ENCODE measurements around the gene TPRG1.

The TPRG1 gene

GRCh38 chr3:189269365-189269764 lies 97.6 kb downstream of the TPRG1 start:
- TF ChIP-seq POLR2A (IDR thresholded peaks at IDR 0.05; ENCODE audit: low read length) (no peak), GATA1 (IDR thresholded peaks at IDR 0.05; ENCODE audit: low read depth, low read length) (no peak)
- no peak for DNase-seq

GRCh38 chr3:189270248-189270832 lies 98.6 kb downstream of the TPRG1 start:
- no peak for DNase-seq
- TF ChIP-seq GATA1 (IDR thresholded peaks at IDR 0.05; ENCODE audit: low read depth, low read length) (no peak), POLR2A (IDR thresholded peaks at IDR 0.05; ENCODE audit: low read length) (no peak)

- TF ChIP-seq GATA1 (IDR thresholded peaks at IDR 0.05; ENCODE audit: low read depth, low read length) (no peak), POLR2A (IDR thresholded peaks at IDR 0.05; ENCODE audit: low read length) (no peak)
- no peak for DNase-seq
These were observed 100.8 kb downstream of the TPRG1 start for GRCh38 chr3:189272500-189273119.

GRCh38 chr3:189273736-189274135 lies 102.0 kb downstream of the TPRG1 start:
- no peak for DNase-seq
- TF ChIP-seq GATA1 (IDR thresholded peaks at IDR 0.05; ENCODE audit: low read depth, low read length) (no peak), POLR2A (IDR thresholded peaks at IDR 0.05; ENCODE audit: low read length) (no peak)

GRCh38 chr3:189275182-189275581 lies 103.4 kb downstream of the TPRG1 start:
- TF ChIP-seq GATA1 (IDR thresholded peaks at IDR 0.05; ENCODE audit: low read depth, low read length) (no peak), POLR2A (IDR thresholded peaks at IDR 0.05; ENCODE audit: low read length) (no peak)
- no peak for DNase-seq

- no peak for DNase-seq
- TF ChIP-seq GATA1 (IDR thresholded peaks at IDR 0.05; ENCODE audit: low read depth, low read length), result no peak
- TF ChIP-seq POLR2A (IDR thresholded peaks at IDR 0.05; ENCODE audit: low read length), result no peak
These were observed 104.1 kb downstream of the TPRG1 start for GRCh38 chr3:189275852-189276251.

- TF ChIP-seq POLR2A (IDR thresholded peaks at IDR 0.05; ENCODE audit: low read length) (no peak), GATA1 (IDR thresholded peaks at IDR 0.05; ENCODE audit: low read depth, low read length) (no peak)
- DNase-seq, result no peak
These were observed 104.9 kb downstream of the TPRG1 start for GRCh38 chr3:189276444-189277219.

GRCh38 chr3:189277711-189278110 lies 105.9 kb downstream of the TPRG1 start:
- TF ChIP-seq POLR2A (IDR thresholded peaks at IDR 0.05; ENCODE audit: low read length) (no peak), GATA1 (IDR thresholded peaks at IDR 0.05; ENCODE audit: low read depth, low read length) (no peak)
- no peak for DNase-seq

GRCh38 chr3:189278221-189278620 lies 106.5 kb downstream of the TPRG1 start:
- TF ChIP-seq GATA1 (IDR thresholded peaks at IDR 0.05; ENCODE audit: low read depth, low read length) (no peak), POLR2A (IDR thresholded peaks at IDR 0.05; ENCODE audit: low read length) (no peak)
- DNase-seq, result no peak

- no peak for TF ChIP-seq POLR2A (IDR thresholded peaks at IDR 0.05; ENCODE audit: low read length)
- no peak for TF ChIP-seq GATA1 (IDR thresholded peaks at IDR 0.05; ENCODE audit: low read depth, low read length)
- DNase-seq, result no peak
These were observed 110.4 kb downstream of the TPRG1 start for GRCh38 chr3:189282189-189282588.

- no peak for DNase-seq
- TF ChIP-seq GATA1 (IDR thresholded peaks at IDR 0.05; ENCODE audit: low read depth, low read length), result no peak
- no peak for TF ChIP-seq POLR2A (IDR thresholded peaks at IDR 0.05; ENCODE audit: low read length)
These were observed 111.0 kb downstream of the TPRG1 start for GRCh38 chr3:189282741-189283140.

- no peak for DNase-seq
- TF ChIP-seq GATA1 (IDR thresholded peaks at IDR 0.05; ENCODE audit: low read depth, low read length) (no peak), POLR2A (IDR thresholded peaks at IDR 0.05; ENCODE audit: low read length) (no peak)
These were observed 114.4 kb downstream of the TPRG1 start for GRCh38 chr3:189286188-189286587.

GRCh38 chr3:189286916-189287315 lies 115.1 kb downstream of the TPRG1 start:
- TF ChIP-seq GATA1 (IDR thresholded peaks at IDR 0.05; ENCODE audit: low read depth, low read length), result no peak
- TF ChIP-seq POLR2A (IDR thresholded peaks at IDR 0.05; ENCODE audit: low read length), result no peak

GRCh38 chr3:189288348-189289235 lies 116.8 kb downstream of the TPRG1 start:
- TF ChIP-seq GATA1 (IDR thresholded peaks at IDR 0.05; ENCODE audit: low read depth, low read length), result no peak
- no peak for TF ChIP-seq POLR2A (IDR thresholded peaks at IDR 0.05; ENCODE audit: low read length)

More at GRCh38 chr3:189286916-189287315, 115.1 kb downstream of the TPRG1 start:
- no peak for DNase-seq

More at GRCh38 chr3:189288348-189289235, 116.8 kb downstream of the TPRG1 start:
- no peak for DNase-seq

Data from erythroblast (primary cell).